ENCODE results near the gene FOXF1.

DNA sequence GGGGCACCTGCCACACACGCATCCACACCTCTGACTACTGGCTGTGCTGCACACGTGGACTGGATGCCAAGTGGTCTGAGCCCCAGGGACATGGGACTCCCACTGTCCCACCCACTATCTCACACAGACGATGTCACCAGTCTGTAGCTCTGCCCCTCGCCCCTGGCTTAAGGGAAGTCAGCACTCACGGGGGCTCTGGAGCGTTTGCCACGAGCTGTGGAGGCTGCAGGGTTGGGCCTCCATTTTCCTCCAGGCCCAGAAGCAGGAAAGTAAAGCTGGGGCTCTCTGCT, 22.1 kb downstream of the FOXF1 start:
- TF ChIP-seq, protein P1, sequence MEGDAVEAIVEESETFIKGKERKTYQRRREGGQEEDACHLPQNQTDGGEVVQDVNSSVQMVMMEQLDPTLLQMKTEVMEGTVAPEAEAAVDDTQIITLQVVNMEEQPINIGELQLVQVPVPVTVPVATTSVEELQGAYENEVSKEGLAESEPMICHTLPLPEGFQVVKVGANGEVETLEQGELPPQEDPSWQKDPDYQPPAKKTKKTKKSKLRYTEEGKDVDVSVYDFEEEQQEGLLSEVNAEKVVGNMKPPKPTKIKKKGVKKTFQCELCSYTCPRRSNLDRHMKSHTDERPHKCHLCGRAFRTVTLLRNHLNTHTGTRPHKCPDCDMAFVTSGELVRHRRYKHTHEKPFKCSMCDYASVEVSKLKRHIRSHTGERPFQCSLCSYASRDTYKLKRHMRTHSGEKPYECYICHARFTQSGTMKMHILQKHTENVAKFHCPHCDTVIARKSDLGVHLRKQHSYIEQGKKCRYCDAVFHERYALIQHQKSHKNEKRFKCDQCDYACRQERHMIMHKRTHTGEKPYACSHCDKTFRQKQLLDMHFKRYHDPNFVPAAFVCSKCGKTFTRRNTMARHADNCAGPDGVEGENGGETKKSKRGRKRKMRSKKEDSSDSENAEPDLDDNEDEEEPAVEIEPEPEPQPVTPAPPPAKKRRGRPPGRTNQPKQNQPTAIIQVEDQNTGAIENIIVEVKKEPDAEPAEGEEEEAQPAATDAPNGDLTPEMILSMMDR (IDR thresholded peaks at IDR 0.05) = no peak
- TF ChIP-seq POLR2A (IDR thresholded peaks at IDR 0.05) = no peak
